Thoracic aorta (tissue), 2 donors: ENCODE data around the gene USP9Y. TPM values are rescaled to one million over a fixed set of nuclear protein-coding genes. Genes with fewer than 3 reads are reported as not detected.

Experiments used
- ATAC-seq: fragments of 150-250 bp; one replicate; pipeline ENCODE4 v1.8.0; 2017; ENCODE audit warnings: low read depth; ENCODE audit not compliant: insufficient number of reproducible peaks, low FRiP score
- DNase-seq: peaks from one replicate; pipeline ENCODE4 v3.0.0-alpha.2; 2020; ENCODE audit warnings: low spot score
- H3K27ac ChIP-seq, 2 donors: fragments of 200-600 bp; sonication (generic); 1 replicate in 1 of 2; 2 replicates in 1 of 2; pipeline ENCODE4 v1.5.1; 2016; ENCODE audit warnings: mild to moderate bottlenecking in 2 of 2, moderate library complexity in 2 of 2
- H3K27me3 ChIP-seq: fragments of 200-600 bp; sonication (generic); replicated peaks from 2 replicates; pipeline ENCODE4 v1.6.0; 2016; ENCODE audit warnings: mild to moderate bottlenecking; ENCODE audit not compliant: insufficient read depth
- H3K36me3 ChIP-seq: fragments of 200-600 bp; sonication (generic); one replicate; pipeline ENCODE4 v1.5.1; 2016
- H3K4me1 ChIP-seq, 2 donors: fragments of 200-600 bp; sonication (generic); 1 replicate in 1 of 2; 2 replicates in 1 of 2; pipeline versions ENCODE4 v1.5.1 to v1.6.0; 2016; ENCODE audit warnings: low read depth in 2 of 2, mild to moderate bottlenecking in 1 of 2; ENCODE audit not compliant: control insufficient read depth in 1 of 2
- H3K4me3 ChIP-seq: fragments of 200-600 bp; sonication (generic); 2 replicates; pipeline ENCODE4 v1.5.1; 2016; ENCODE audit warnings: mild to moderate bottlenecking
- H3K9me3 ChIP-seq: fragments of 200-600 bp; sonication (generic); 2 replicates; pipeline ENCODE4 v1.5.1; 2016
- CTCF ChIP-seq: fragments of 200-600 bp; sonication (generic); IDR thresholded peaks from one replicate; pipeline ENCODE4 v1.5.1; 2019; ENCODE audit warnings: antibody characterized with exemption
- total RNA-seq, 2 donors: library from RNA; depleted of rRNA; stranded (reverse); fragments of >200 nt; gene quantifications; one replicate each; pipeline versions ENCODE4 v1.1.0 to v1.2.3, GENCODE V29; 2016

Gene USP9Y
- total RNA-seq, 2 donors from 2014 or later, result 22.2 to 34.4 TPM

- H3K27me3 ChIP-seq, result no peaks in the 10 kb centered on the region
- no peak overlapping the region for H3K4me3 ChIP-seq
- no peak for TF ChIP-seq CTCF
- no peak overlapping the region for H3K27ac ChIP-seq
- ATAC-seq (no peak), DNase-seq (no peak)
- H3K4me1 ChIP-seq, result no peaks in the 10 kb centered on the region
- no peaks in the 10 kb centered on the region for H3K9me3 ChIP-seq
- H3K36me3 ChIP-seq, result no peaks in the 10 kb centered on the region
Measured at GRCh38 chrY:12756021-12756420, 55.0 kb downstream of the USP9Y start.

DNA sequence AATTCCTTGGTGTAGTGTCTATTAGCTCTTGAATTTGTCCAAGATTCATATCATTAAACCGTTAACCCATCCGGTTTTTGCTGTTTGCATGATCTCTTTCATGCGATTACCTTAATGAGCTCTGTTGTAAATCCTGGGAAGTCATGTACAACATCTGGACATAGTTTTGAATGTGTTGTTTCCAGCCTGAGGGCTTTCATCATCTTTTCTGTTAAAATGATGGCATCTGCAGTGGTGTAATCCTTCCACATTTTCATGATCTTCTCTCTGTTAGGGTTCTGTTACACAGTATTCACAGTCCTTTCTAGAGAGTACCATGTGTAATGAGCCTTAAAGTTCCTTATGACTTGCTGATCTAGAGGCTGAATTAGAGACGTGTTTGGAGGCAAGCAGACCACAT lies 64.9 kb downstream of the USP9Y start:
- no peaks in the 10 kb centered on the region for H3K36me3 ChIP-seq
- H3K27ac ChIP-seq, result no peak overlapping the region
- no peak for TF ChIP-seq CTCF
- no peak for ATAC-seq
- DNase-seq, result no peak
- no peaks in the 10 kb centered on the region for H3K27me3 ChIP-seq
- no peaks in the 10 kb centered on the region for H3K4me1 ChIP-seq
- H3K9me3 ChIP-seq, result no peaks in the 10 kb centered on the region
- no peak overlapping the region for H3K4me3 ChIP-seq

DNA sequence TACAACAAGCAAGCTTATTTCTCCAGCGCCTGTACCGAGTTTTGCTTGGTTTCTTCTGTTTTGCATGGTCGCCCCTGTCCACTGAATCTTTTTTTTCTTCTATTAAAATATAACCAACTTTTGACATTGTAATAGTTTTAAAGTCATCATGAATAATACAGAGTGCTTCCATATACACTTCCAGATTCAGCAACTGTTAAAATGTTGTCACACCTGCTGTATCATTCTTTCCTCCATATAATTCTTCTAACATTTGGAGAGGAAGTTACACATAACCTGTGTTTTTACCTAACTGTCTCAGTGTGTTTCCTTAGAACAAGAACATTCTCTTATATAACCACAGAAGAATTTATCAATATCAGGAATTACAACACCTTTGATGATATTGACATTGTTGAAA lies 83.5 kb downstream of the USP9Y start:
- no peak for ATAC-seq
- no peak overlapping the region for H3K4me3 ChIP-seq
- TF ChIP-seq CTCF, result no peak

DNA sequence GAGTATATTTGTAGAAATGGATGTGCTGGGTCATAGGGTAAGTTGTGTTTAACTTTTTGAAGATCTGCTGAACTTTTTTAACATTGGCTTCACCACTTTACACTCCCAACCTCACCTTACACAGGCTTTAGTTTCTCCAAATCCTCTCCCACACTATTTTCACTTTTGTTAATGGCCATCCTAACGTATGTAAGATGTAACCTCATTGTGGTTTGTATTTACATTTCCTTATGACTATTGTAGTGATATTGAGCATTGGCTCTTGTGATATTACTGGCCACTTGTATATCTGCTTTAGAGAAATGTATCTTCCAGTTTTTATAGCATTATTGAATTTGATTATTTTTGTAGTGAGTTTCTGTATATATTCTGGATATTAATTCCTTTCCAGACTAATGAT lies 93.0 kb downstream of the USP9Y start:
- ATAC-seq, result no peak
- Histone ChIP-seq H3K27me3 (no peaks in the 10 kb centered on the region), H3K4me3 (no peak overlapping the region), H3K27ac (no peak overlapping the region), H3K4me1 (no peaks in the 10 kb centered on the region), H3K36me3 (no peaks in the 10 kb centered on the region), H3K9me3 (no peaks in the 10 kb centered on the region)
- TF ChIP-seq CTCF, result no peak
- no peak for DNase-seq

More for the DNA sequence above, 83.5 kb downstream of the USP9Y start:
- H3K9me3 ChIP-seq, result no peaks in the 10 kb centered on the region
- no peaks in the 10 kb centered on the region for H3K27me3 ChIP-seq
- H3K36me3 ChIP-seq, result no peaks in the 10 kb centered on the region
- no peaks in the 10 kb centered on the region for H3K4me1 ChIP-seq
- DNase-seq, result no peak
- H3K27ac ChIP-seq, result no peak overlapping the region

- Histone ChIP-seq H3K27me3 (no peaks in the 10 kb centered on the region), H3K9me3 (no peaks in the 10 kb centered on the region), H3K36me3 (no peaks in the 10 kb centered on the region), H3K4me1 (no peaks in the 10 kb centered on the region), H3K27ac (no peak overlapping the region), H3K4me3 (no peak overlapping the region)
- ATAC-seq, result no peak
- DNase-seq, result no peak
- no peak for TF ChIP-seq CTCF
Measured at GRCh38 chrY:12808046-12808445, 107.0 kb downstream of the USP9Y start.
